Endothelial cell of coronary artery (primary cell): Measurements from ENCODE around the gene PIGQ. TPM values are rescaled to one million over a fixed set of nuclear protein-coding genes. Genes with fewer than 3 reads are reported as not detected.

Experiments
- total RNA-seq: library from RNA; depleted of rRNA; stranded (reverse); fragments of >200 nt; gene quantifications from 2 replicates; pipeline ENCODE4 v1.2.3, GENCODE V29; 2014

PIGQ gene
- total RNA-seq: 24.4 and 28.9 TPM in 2 replicates

DNA sequence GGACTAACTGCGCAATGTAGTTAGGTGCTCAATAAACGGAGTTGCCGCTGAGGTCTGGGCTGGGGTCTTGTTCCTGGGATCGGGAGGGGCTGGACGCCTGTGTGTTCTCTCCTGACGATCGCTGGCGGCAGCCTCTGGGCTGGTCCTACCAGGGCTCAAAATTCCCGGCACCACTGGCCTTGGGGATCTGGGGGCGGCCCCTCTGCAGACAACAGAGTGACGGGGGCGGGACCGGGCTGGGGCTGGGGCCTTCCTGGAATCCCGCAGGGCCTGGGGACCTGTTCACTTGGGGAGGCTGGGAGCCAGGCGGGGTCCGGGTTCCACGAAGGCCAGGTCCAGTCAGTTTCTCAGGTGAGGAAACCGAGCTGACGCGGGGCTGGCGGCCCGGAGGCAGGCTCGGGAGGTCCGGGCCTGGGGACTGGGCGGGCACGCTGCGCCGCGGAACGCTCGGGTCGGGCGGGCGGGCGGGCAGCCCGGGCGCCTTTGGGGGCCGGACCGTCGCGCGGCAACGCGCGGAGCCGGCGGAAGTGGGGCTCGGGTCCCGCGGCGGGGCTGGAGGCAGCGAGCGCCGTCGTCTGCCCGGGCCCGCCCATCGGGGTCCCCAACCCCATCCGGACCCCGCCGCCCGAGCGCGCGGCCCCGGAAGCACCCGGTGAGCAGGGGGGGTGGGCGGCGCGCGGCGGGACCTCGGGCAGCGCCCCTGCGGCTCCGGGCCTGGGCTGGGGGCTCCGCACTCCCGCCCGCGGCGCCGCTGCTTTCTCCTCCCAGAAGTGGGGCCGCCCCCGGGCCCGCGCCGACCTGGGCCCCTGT, at the start of gene PIGQ:
PIGQ (plus strand) TSS at position 524 of the 810 bp plus-strand sequence. CDS start 4,107 bp downstream, outside the sequence.

DNA sequence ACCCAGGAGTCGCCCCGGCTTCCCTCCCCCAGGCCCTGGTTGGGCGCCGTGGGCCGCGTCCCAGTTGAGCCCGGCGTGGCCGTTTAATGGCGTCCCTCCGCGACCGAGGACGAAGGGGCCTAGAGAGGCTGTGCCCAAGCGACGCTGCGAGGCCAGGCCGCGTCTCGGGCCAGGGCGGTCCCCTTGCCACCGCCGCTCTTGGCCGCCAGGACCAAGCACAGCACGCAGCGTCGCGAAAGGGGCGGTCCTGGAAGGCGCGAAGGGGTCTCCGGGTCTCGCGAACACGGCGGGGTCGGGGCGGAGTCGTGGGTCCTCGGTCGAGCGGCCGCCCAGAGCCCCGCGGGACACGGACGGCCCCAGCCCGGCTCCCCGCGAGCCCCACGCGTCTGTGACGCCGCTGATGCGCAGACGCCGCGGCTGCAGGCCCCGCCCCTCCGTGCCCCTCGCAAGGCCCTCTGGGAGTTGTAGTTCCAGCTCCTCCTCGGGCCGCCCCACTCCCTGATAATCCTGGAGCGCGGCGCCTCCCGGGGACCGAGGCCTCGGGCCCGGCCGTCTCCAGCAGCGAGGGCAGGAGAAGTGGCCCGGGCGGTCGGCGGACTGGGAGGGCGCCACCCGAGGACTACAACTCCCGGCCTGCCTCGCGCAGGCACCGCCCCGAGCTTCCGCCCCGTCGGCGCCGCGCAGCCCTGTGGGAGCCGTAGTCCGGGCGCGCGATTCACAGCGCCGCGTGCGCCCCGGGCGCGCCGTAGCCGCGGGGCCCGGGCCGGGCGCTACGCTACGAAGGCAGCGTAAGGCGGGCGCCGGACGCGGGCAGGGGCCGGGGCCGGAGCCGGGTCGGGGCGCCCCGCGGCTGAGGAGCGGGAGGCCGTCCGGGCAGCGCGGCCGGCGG, 42.5 kb upstream of the PIGQ start, which contains the start of gene CAPN15:
CAPN15 (plus strand) TSS at position 698 of the 889 bp plus-strand sequence. CDS start 19,127 bp downstream, outside the sequence.

DNA sequence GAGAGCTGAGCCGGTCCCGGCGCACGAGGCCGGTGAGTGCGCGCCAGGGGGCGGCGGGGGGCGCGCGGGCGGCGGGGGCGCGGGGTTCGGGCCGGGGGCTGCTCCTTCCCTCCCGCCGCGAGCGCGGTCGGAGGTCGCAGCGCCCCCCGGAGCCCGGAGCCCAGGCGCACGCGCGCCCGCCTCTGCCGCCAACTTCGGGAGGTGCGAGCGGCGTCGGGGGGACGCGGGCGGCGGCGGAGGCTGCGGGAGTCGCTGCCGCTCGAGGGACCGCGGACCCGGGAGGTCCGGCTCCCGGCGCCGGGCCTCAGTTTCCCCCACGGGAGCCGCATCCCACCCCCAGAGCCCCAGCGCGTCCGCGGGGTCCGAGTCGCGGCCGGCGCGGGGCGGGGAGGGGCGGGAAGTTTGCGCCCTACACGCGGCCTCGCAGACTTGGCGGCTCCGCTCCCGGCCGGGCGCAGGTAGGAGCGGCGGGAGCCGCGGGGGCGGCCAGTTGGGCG, 9.5 kb upstream of the PIGQ start, which contains the start of gene PRR35:
PRR35 (plus strand) TSS at position 191 of the 497 bp plus-strand sequence. CDS start 2,901 bp downstream, outside the sequence.

DNA sequence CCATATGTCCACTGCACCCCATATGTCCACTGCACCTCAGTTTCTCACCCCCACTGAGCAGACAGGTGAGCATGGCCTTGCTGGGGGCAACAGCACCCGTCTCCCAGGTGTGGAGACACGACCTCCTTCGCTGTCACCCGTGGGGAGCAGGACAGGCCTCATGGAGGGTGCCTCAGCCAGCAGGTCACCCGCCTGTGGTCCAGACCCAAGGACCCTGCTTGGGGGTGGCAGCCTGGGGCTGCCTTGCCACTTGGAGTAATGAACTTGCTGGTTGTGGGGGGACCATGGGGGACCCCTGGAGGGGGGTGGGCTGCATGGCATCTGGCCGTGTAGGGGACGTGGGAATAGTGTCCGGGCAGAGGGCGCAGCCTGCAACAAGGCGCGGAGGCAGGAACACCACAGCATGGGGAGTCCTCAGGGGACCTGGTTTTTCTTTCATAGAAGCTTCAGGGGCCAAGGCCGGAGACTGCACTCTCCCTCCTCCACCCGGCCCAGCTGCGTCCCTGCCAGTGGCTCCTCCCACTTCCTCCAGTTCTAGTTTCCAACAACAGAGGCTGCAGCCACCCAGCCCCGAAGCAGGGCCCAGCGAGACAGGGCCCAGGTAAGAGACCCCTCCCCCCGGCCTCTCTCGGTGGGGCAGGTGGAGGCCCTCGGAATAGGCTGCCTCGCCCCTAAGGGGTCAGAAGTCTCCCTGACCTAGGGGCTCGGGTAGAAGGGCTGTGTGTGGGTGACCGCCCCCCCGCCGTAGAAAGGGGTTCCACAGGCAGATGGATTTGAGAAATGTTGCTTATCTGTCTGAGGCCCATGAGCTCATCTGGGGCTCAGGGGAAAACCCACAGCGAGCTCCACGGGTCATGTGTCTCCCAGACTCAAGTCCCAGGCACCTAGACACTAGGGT, 3.0 kb upstream of the PIGQ start, which contains the start of gene NHLRC4:
NHLRC4 (plus strand) TSS at position 531 of the 898 bp plus-strand sequence. CDS start 1,043 bp downstream, outside the sequence.

DNA sequence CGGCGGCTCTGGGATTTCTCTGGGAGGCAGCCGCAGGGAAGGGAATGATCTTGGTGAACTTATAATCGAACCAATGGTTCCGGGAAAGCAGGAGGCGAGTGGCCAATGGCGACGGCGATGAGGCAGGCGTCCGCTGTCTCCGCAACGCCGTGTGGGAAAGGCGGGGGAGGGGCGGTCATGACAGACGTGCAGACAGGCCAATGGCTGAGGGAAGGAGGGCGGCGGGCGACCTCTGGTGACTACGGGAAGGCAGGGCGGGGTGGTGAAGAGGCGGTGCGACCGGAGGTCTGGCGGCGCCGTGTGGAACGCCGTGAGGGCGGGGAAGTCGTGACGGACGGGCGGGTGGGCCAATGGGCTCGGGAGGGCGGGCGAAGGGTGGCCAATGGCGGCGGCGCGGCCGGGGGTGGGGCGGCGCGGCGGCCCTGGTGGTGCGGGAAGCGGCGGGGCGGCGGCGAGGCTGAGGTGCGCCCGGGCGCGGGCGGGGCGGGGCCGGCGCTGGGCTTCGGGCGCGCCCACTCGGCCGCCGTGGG, 20.0 kb downstream of the PIGQ start, which contains the start of gene RAB40C:
RAB40C (plus strand) TSS at position 409 of the 530 bp plus-strand sequence. CDS start 226 bp downstream, outside the sequence.

DNA sequence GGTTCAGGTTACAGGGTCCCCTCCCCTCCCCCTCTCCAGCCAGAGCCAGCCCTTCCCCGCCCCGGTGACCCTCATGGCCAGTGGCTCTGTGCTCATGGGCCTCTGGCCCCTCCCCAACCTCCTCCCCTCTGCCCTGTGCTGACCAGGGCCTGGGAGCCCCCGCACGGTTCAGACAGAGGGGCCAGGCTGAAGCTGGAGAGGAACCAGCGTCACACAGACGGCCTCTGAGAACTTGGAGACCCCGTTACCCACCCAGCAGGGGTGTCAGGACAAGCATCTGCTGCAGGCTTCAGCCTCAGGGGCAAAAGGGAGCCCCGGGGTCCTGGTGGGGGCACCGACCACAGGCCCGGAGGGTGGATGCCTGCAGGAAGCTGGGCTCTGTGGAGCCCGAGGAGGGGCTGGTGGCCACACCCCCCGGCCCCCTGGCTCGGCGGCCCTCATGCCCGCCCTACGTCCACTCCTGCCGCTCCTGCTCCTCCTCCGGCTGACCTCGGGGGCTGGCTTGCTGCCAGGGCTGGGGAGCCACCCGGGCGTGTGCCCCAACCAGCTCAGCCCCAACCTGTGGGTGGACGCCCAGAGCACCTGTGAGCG, 61.1 kb downstream of the PIGQ start, which contains the start of gene WFIKKN1:
WFIKKN1 (plus strand) TSS at position 171 of the 591 bp plus-strand sequence; CDS start at position 440, 269 bp downstream.

Other genes starting within 250 kb of the PIGQ start
- gene AXIN1, start 217.2 kb upstream of the PIGQ start, total RNA-seq: 17.5 and 25.8 TPM in 2 replicates
- gene MRPL28, start 199.4 kb upstream of the PIGQ start, total RNA-seq: 85.7 and 112 TPM in 2 replicates
- 96.7 and 101 TPM in 2 replicates for gene PGAP6, start 188.0 kb upstream of the PIGQ start, total RNA-seq
- gene NME4, start 172.8 kb upstream of the PIGQ start, total RNA-seq: 73.7 and 84.4 TPM in 2 replicates
- gene DECR2, start 168.1 kb upstream of the PIGQ start, total RNA-seq: 8.1 and 8.8 TPM in 2 replicates
- gene RAB11FIP3, start 144.3 kb upstream of the PIGQ start, total RNA-seq: 24.6 and 32.8 TPM in 2 replicates
- 26.4 and 38.9 TPM in 2 replicates for gene CAPN15, start 42.3 kb upstream of the PIGQ start, total RNA-seq
- not detected in 2 replicates for gene PRR35, start 9.6 kb upstream of the PIGQ start, total RNA-seq
- gene NHLRC4, start 3.0 kb upstream of the PIGQ start, total RNA-seq: 1.0 and 1.3 TPM in 2 replicates
- gene RAB40C, start 20.1 kb downstream of the PIGQ start, total RNA-seq: 9.3 and 10.2 TPM in 2 replicates
- gene WFIKKN1, start 61.0 kb downstream of the PIGQ start, total RNA-seq: 0.09 and 0.19 TPM in 2 replicates
- gene METTL26, start 66.3 kb downstream of the PIGQ start, total RNA-seq: 69.7 and 76.9 TPM in 2 replicates
- 16.2 and 19.2 TPM in 2 replicates for gene MCRIP2, start 71.9 kb downstream of the PIGQ start, total RNA-seq
- 10.2 and 12.1 TPM in 2 replicates for gene WDR90, start 79.4 kb downstream of the PIGQ start, total RNA-seq
- 29.7 and 37.8 TPM in 2 replicates for gene RHOT2, start 98.2 kb downstream of the PIGQ start, total RNA-seq
- gene RHBDL1, start 105.7 kb downstream of the PIGQ start, total RNA-seq: 0.36 and 0.47 TPM in 2 replicates
- gene STUB1, start 110.4 kb downstream of the PIGQ start, total RNA-seq: 160 and 181 TPM in 2 replicates
- 24.8 and 29.7 TPM in 2 replicates for gene JMJD8, start 114.4 kb downstream of the PIGQ start, total RNA-seq
- 2.9 and 4.3 TPM in 2 replicates for gene WDR24, start 120.4 kb downstream of the PIGQ start, total RNA-seq
- under 0.01 and 0.18 TPM in 2 replicates for gene FBXL16, start 135.8 kb downstream of the PIGQ start, total RNA-seq
- gene METRN, start 145.2 kb downstream of the PIGQ start, total RNA-seq: 42.5 and 56.3 TPM in 2 replicates
- 22.8 and 26.4 TPM in 2 replicates for gene ANTKMT, start 151.2 kb downstream of the PIGQ start, total RNA-seq
- gene CCDC78, start 156.5 kb downstream of the PIGQ start, total RNA-seq: 0.45 and 1.1 TPM in 2 replicates
- 7.9 and 11.6 TPM in 2 replicates for gene HAGHL, start 157.1 kb downstream of the PIGQ start, total RNA-seq
- 25.8 and 30.8 TPM in 2 replicates for gene CIAO3, start 171.0 kb downstream of the PIGQ start, total RNA-seq
- not detected in 2 replicates for gene MSLN, start 190.8 kb downstream of the PIGQ start, total RNA-seq
- 27.3 and 32.4 TPM in 2 replicates for gene RPUSD1, start 218.4 kb downstream of the PIGQ start, total RNA-seq
- 9.9 and 17.9 TPM in 2 replicates for gene CHTF18, start 218.7 kb downstream of the PIGQ start, total RNA-seq
- not detected in 2 replicates for gene GNG13, start 230.8 kb downstream of the PIGQ start, total RNA-seq